ENCODE measurements around the gene TMEM144.
A peak's percentile ranks its signal among the peaks of the same experiment; 100 is the strongest.
"Not testable (repeated sequence)": the region's sequence is repeated elsewhere in the genome, so short reads cannot be mapped to it uniquely, and the experiment has no call there.

Gene TMEM144

DNA sequence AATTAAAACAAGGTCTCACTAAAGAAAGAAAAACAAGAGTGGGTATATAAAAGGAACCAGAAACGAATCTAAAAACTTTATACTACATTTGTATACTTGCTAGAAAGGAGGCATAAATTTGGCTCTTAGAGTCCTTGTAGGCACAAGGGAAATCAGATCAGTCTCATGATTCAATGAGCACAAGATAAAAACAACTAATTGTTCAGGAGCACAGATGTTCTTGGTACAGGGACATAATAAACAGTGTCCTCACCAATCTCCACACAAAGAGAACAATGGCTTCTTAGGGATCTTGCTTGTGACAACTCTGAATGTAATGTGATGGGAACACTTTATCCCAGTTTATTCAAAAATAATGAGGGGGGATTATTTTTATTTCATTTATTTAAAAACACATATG lies 28.3 kb downstream of the TMEM144 start:
- DNase-seq (ENCODE audit: low spot score): no peak

DNA sequence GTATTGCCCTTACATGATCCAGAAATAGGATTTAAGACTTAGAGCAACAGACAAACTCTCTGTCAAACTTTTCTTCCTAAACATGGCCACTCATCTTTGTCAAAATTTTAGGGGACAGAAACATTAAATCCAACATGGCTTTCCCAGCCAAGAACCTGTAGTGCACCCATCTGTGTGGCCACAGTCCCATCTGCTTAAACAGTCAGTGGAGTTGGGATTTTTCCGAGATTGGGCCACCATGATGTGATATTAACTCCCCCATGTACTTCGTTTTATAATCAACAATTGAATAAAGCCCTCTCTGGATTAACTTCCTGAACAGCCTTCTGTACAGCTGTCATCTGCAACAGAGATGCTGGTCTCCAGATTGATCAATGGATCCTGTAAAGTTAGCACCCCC lies 28.9 kb downstream of the TMEM144 start:
- DNase-seq (ENCODE audit: low spot score): no peak

DNA sequence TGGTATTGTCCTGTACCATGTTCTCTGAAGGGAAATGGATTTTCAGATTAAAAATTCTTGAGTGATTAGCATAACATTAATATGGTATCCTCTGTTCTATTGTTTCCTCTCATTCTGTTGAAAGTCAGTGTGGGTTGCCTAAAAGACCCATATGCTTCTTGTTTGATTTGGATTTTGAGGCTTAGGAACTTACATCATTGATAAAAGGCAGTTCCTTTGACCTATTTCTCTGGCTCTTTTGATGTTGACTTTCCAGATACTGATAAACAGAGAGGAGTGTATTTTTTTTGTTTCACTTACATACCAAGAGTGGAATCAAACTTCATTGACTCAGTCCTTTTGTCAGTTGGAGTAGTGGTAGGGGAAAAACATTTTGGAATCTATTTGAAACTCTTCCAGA lies 32.8 kb downstream of the TMEM144 start:
- no peak for DNase-seq (ENCODE audit: low spot score)

DNA sequence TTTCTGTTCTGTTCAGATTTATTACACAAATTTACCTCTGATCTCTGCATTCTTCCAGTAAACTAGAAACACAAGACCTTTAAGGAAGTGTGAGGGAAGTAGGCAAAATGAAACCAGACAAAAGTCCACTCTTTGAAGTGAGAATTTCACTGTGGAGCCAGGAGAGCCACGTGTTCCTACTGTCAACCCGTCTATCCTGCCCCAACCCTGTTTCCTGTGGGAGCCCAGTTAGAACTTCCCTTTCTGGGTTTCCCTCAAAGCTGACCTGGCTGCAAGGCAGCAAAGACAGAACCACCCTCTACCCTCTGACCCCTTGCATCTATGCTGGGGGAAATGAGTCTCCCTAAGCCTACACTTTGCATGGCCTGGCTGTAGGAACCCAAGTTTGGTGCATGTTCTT lies 40.0 kb downstream of the TMEM144 start:
- DNase-seq (ENCODE audit: low spot score): no peak

DNA sequence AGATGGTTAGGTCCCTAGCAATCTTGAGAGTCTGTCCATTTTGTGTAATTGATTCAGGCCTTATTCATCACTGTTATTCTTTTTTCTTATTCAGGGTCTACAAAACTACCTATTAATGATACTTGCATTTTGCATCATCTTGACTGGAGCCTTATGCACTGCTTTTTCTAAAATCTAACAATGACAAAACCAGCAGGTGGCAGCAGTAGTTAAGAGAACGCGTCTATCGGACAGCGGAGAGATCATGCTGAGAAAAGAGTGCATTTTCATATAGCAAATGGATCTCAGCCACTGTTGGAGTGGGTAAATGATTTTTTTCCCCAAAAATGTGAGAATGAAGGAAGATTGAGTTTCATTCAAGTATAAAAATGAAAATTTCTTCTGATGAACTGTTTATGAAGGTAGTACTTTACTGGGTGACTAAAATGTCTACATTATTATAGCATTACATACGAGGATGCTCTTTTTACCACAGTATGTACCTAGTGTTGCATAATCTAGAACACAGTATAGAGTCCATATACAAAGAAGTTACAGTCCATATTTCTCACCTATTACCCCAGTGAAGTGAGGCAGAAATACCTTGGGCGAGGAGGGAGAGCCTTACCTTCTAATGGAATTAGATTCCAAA lies 43.2 kb downstream of the TMEM144 start:
- peak; percentile 36 for DNase-seq (ENCODE audit: low spot score)

DNA sequence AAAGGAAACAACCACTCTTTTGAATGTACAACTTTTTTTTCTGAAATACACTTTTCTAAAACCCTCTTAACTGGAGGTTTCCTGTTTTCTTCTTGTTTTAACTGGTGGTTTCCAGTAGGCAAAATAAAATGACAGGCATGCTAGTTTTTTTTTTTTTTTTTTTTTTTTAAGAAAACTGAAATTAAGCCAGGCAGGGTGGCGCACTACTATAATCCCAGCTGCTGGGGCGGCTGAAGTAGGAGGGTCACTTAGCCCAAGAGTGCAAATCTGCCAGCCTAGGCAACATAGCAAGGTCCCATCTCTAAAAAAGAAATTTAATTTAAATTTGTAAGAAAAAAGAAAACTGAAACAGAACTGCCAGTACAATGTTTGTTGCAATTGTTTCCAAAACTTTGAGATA lies 44.0 kb downstream of the TMEM144 start:
- no peak for DNase-seq (ENCODE audit: low spot score)

DNA sequence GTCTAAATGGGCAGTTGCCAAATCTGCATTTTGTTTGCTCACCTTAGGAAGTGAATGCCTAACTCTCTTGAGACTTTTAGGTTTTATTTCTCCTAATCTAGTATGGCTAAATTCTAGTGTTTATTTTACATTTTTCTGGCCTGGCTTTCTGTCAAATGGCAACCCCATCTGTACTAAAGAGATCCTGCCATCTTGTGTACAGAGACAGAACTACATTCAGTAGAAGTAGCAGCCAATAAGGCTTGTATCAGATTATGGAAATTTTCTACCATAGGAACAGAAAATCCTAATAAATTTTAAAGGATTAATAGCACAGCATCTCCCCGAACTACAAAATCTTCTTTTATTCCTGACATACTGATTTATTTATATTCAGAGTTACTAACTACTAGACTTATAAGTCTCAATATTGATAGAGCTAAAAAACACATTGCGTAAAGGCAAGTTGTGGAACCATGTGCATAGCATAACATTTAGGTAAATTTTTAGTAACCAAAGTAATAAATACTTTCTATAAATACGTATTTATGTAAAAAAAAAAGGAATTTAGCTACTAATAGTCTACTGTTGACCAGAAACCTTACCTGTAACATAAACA lies 45.5 kb downstream of the TMEM144 start:
- no peak for DNase-seq (ENCODE audit: low spot score)

DNA sequence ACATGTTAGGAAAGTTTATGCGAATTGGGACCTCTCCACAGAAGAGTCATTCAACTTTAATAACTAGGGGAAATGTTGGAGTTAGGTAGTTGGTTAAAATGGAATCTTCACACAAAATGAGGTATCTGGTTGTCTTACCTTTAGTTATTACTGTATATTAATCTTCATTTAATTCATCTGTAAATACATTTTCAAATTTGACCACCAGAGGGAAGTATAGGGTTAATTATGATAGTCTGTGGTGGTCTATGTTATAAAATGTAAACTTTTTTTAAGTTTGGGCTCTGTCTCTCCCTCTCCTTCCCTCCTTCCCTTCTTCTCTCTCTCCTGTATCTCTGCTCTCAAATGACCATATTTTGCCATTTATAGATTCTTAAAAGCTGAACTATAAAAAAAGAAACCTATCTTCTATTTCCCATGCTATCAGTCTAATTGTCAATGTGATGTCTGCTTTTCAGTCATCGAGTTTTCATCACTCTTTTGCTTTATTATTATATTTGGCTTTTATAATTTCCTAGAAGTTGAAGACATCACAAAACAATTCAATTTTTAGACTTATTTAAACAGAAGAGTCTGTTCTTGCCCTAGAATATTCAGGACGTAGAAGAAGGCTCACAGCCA lies 49.8 kb downstream of the TMEM144 start:
- DNase-seq (ENCODE audit: low spot score): no peak

DNA sequence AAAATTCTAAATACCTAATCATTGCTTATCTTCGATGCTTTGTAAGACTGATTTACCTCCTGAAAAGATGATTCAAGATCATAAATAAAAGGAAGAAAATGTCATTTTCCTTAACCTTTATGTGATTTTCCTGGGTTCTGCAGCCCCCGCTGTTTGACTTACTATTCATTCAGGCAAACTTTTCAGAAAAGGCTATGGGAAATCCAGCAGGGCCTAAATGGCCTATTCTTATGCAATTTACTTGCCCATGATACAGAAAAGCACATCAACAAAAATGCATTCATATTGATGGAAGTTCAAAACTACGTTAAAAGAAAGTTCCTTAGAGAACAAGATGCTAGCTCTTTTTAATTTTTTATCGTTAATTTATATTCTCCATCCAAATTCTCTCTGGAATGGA lies 51.2 kb downstream of the TMEM144 start:
- DNase-seq (ENCODE audit: low spot score): no peak

DNA sequence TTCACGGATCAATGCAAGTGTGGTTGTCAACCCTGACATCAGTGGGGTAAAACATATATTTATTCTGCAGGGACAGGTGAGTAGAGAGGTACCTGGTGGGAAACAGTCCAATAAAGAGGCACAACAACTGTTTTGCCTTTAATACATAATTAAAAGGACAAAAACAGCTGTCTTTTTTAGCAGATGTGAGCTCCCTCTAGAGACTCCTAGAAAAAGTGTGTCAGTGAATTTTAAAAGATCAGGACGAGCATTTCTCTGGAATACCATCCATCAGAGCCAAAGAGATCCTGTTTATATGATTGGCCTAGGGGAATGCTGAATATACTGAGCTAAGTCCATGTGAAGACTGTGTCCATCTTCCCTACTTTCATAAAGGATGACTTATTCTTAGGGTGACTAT lies 58.3 kb downstream of the TMEM144 start:
- DNase-seq (ENCODE audit: low spot score): no peak

DNA sequence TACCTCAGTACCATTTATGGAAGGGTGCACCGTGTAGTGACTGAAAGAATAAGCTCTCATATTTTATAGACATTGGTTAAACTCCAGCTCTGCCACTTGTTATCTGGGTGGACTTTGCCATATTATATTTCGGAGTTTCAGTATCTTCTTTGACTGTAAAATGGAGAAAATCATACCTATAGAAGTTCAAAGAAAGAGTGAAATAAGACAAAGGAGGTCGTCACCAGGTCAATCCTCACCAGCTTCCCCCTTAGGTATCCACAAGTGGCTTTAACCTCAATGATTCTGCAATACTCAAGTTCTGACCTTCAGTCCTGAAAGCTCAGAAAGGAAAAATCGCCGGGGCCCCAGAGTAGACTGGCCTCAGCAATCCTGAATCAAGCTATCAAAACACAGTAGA lies 64.3 kb downstream of the TMEM144 start:
- DNase-seq (ENCODE audit: low spot score): no peak

DNA sequence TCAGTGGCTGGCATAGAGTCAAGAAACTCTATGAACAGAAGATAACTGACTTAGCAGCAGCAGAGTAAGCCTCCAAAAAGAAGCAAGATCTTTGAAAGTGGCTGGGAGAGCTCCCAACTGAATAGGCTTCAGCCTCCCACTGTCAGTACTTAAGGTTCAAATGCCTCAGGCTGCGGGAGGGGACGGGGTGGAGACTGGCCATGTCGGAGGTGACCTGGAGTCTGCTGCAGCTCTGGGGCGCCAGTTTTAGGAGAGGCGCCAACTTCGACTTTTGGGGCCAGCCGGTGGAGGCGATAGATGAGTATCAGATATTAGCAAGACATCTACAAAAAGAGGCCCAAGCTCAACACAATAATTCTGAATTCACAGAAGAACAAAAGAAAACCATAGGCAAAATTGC lies 67.3 kb downstream of the TMEM144 start:
- no peak for DNase-seq (ENCODE audit: low spot score)

DNA sequence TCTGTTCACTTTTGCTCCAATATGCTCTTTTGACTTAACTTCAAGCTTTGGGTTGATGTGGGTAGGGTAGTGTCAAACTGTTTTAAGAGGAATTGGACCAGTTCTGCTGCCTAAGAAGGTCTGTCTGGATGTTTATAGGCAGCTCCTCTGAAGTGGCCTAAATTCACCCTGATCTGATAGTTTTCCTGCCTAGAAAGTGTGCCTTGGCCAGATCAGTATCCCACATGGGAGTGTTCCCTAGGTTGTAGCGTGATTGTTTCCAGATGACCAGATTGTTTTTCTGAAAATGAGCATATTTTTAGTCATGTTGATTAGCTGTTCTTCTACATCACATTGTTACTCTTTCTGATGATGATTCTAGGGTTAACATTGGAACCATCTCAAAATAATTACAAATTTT lies 68.8 kb downstream of the TMEM144 start:
- not testable (repeated sequence) for DNase-seq (ENCODE audit: low spot score)

DNA sequence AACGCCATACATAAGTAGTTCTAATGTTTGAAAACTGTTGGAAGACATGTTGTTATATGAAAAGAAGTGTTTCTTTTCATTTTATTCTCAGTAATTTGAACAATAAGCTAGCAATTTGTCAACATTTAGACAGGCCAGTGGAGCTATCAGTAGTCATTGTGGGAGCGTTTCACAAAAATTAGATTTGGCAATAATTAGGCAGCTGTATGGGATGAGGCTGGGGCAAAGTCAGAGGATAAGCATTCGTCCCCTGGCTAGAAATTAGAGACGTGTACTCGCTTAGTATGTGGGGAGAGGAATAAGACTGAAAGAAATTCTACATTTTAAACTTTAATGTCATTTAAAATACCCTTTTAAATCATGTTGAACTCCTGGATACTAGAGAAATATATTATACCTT lies 70.6 kb downstream of the TMEM144 start:
- no peak for DNase-seq (ENCODE audit: low spot score)

DNA sequence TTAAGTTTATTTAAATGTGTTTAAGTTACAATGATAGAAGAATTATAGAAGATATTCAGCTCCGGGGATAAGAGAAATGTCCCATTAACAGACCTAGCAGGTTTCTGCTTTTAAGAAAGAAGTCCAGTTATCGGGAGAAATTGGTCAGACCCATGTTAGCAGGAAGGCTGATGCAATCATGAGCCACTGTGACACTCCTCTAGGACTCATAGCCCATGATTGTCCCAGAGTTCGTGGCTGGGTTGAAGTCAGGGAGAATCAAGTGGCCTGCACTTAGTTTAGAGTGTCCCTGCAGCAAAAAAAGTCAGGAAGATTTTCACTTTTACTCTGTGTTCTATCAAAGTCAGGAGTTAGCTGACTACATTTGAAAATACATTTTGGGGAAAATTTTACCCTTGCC lies 72.0 kb downstream of the TMEM144 start:
- no peak for DNase-seq (ENCODE audit: low spot score)

DNA sequence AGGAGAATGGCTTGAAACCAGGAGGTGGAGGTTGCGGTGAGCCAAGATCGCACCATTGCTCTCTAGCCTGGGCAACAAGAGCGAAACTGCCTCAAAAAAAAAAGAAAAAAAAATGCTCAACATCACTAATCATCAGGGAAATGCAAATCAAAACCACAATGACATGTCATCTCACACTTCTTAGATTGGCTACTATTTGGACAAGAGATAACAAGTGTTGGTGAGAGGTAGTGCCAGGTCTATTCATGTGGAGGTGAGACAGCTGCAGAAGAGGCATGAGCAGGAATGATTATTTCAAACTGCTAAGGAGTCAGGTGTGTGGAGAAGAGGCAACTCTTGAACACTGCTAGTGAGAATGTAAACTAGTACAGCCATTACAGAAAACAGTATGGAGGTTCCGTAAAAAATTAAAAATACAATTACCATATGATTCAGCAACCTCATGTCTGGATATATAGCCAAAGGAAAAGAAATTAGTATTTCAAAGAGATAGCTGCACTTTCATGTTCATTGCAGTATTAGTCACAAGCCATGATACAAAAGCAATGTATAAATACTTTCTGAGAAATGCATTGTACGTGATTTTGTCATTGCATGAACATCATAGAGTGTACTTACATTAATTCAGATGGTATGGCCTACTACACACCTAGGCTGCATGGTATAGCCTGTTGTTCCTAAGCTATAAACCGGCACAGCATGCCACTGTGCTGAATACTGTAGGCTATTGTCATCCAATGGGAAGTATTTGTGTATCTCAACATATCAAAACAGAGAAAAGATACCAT lies 75.3 kb downstream of the TMEM144 start:
- no peak for DNase-seq (ENCODE audit: low spot score)

DNA sequence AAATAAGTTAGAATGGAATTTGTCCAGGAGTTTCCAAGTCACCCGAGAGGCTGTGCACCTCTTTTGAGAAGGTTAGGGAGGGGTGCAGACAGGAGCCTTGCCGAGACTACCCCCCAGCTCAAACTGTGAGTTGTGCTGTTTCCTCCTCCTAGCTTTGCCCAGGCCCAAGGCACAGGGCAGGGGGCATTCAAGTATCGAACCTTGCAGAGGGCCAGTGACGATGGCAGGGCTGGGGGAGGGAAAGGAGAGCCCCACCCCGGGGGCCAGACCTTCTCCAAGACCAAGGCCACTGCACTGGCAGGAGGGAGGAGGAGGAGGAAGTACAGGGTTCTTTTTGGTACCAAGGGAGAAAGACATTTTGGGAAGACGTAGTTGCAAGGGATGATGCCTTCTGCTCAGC lies 80.6 kb downstream of the TMEM144 start:
- no peak for DNase-seq (ENCODE audit: low spot score)

DNA sequence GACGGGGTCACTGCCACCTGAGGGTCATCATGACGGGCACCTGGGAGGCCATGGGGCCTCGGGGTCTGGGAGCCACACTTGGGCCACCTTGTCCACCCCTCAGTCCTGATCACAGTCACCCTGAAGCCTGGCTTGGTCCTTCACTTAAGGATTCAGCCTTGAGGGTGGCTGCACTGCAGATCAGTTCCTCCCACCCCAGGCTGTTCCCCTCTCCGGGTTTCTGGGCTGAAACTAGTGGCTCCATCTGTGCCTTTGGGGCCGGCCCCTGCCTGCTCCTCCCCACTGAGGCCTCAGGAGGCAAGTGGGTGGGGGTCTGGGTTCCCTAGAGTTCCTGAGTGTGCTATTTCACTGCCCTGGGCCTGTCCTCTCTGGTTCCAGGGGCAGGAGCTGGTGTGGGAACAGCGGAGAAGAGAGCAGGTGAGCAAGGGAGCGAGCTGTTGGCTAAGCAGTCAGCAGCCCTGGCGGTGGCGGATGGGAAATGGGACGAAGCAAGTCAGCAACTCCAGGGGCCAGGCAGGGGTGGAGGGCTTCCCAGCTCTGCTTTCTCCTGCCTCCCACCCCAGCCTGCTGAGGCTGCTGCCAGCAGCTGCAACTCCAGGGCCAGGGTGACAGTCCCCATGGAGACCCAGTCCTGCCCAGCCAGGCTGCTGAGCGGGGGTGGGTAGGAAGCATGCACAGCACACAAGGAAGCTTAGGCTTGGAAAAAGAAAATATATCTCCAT lies 81.2 kb downstream of the TMEM144 start:
- DNase-seq (ENCODE audit: low spot score): no peak

DNA sequence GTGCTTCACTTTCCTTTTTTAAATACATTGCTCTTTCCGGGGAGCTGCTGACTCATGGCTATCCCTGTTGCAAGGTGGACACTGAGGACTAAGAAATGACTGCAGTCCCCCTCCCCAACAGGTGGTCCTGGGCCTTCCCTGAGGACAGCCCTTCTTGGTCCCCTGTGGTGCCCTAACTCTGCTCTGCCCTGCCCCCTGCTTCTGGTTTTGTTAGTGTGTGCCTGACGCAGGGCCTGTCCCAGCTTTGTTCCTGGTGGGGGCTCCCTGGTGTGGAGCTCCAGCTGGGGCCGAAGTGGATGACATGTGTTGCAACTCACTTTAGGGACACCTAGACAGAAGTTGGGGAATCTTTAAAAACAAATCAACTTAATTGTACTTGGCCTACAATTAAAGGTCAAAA lies 81.9 kb downstream of the TMEM144 start:
- DNase-seq (ENCODE audit: low spot score): no peak

DNA sequence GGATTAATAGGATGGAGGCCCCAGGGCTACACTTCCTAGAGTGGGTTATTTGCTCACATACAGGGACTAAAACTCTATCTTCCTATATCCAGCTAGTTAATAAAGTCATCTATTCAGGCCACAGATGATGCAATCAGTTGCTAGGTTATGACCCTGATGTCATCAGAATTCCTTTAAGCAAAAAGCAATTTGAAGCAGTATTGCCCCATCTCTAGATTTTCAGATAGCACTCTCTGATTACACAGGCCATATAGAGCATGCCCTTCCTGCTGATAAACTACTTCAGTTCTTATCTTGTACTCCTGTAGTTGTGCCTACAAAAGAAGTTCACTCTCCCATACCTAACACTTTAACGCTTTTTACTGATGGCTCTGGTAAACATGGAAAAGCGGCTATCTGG lies 84.8 kb downstream of the TMEM144 start:
- no peak for DNase-seq (ENCODE audit: low spot score)

DNA sequence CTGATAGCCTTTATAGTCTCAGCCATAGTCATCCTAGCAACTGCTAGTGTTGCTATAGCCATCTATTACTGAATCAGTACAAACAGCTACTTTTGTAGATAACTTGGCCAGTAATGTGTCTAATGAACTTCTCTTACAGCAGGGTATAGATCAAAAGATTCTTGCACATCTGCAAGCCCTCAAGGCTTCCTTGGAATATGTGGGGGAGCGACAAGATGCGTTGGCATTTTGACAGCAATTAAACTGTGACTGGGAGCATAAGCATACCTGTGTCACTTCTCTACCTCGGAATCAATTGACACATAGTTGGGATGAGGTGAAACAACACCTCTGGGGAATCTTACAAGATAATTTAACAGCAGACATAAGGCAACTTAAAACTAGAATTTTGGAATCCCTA lies 87.6 kb downstream of the TMEM144 start:
- DNase-seq (ENCODE audit: low spot score): no peak

DNA sequence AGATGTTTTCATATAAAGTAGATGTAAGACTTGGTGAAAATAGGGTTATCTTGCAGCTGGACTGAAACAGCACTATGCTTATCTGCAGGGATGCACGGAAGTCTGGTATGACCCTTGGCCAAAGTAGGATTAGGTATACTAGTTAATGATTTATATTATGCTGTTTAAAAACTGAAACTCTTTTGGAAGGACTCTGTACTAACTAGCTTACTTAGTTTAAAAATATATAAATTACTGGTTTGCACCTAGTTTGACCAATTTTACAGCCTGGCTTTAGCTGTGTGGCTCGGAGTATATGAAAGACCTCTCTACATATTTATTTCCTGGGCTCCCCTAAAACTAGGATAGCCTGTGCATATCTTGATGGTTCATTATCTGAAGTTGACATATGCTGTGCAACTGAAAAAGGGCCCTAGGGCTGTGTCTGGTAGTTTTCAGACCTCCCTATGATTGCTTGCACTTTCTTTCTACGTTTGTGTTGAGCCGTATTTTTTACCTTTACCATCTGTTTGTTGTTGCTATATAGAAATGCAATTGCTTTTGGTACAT lies 89.2 kb downstream of the TMEM144 start:
- no peak for DNase-seq (ENCODE audit: low spot score)

Measured in CD4-positive, alpha-beta T cell treated with Interleukin-15 for 4 hours (primary cell).